CD4-positive, alpha-beta T cell treated with Interleukin-10 for 1 hour (primary cell): ENCODE data around the gene CPZ.

Experiments used
- DNase-seq: peaks from one replicate; pipeline ENCODE4 v3.0.0-alpha.2; 2020

CPZ gene

DNA sequence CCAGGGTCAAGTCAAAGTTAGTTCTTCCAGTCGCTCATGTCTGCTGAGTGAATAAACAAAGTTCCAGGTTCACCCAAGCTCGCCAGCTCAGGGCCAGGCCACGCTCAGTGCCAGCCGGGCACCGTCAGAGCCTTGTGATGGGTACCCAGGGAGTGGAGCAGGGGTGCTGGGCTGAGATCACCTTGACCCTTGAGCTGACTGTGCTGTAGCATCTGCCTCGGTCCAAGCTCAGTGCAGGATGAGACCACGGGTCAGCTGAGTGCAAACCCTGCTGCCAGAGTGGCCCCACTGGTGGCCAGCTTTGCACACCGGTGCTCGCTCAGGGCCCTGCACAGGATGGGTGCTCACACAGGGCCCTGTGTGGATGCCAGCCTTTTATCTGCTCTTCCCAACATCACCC lies 4.3 kb downstream of the CPZ start:
- DNase-seq: no peak

DNA sequence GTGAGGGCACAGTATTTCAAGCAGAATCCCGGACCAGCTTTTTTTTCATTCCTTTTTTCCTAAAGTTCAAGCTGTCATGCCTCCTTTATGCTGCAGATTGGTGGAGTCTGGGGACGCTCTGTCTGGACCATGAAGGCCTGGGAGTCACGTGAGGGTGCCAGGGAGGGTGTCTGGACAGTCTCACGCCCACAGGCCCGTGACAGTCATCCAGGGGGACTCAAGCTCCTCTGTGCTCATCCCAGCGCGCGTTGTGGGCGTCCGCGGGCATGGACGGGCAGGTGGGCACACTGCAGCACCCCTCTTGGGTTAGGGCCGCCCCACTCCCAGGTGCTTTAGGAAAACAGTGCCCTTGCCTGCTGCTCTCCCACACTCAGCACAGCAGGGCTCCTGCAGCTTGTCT lies 4.8 kb downstream of the CPZ start:
- no peak for DNase-seq

DNA sequence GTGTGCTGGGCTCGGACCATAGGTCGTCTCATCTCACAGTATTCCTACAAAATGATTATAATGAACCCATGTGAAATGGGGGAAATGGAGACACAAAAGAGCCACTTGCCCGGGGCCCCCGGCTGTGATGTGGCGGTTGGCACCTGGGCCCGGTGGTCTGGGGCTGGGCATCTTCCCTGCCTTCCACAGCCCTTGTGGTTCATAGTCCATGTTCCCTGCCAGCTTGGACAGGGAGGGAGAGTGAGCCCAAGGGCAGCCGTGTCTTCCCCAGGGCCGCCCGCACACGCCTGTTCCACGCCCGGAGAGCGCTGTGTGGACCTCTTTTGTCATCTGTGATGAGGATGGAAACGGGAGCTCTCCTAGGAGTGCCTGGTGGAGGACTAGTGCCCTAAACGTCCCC lies 5.2 kb downstream of the CPZ start:
- DNase-seq: no peak

DNA sequence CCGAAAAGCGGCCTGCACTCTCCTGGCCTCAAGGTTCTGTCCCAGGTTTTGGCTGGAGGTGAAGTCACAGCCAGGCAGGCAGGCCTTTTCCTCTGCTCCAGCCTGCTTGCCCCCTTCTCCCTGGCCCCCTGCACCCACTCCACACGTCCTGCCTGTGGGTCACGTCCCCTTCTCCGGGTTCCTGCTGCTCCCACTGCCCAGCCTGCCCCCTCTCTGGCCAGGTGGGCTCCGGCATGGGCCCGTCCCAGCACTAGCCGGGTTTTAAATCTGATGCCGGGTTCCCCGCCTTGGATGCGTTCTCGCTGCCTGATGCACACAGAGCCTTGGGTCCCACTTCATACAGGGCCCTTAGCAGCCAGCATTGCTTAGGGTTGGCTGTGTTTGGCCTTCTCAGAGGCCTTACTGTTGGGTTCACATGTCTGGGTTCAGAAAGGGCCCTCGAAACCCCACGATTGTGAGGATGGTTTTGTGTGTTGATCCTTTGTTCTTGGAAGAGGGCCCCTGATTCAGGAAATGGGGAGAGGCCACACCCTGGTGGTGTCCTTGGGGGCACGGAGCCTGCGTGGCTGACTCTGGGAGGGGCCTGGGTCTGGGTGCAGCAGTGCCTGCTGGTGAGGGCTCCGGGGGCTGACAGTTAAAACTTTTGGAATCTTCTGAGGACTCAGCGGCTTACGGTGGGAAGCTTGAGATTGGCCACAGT lies 6.0 kb downstream of the CPZ start:
- DNase-seq: no peak

DNA sequence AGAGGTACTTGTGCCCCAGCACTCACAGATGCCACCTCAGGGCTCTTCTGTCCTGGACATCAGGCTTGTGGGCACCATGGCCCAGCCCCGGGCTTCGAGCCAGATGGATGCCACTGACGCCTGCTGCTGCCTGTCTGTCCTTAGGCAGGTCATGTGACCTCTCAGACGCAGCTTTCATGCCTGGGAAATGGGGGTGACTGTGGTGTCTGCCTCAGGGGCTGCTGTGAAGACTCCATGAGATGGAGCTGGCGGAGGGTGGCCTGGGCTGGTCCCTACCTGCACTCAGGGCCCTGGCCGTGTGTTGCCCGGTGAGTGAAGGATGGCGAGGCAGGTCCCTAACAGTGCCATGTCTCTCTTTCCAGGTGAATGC lies 6.5 kb downstream of the CPZ start:
- no peak for DNase-seq

DNA sequence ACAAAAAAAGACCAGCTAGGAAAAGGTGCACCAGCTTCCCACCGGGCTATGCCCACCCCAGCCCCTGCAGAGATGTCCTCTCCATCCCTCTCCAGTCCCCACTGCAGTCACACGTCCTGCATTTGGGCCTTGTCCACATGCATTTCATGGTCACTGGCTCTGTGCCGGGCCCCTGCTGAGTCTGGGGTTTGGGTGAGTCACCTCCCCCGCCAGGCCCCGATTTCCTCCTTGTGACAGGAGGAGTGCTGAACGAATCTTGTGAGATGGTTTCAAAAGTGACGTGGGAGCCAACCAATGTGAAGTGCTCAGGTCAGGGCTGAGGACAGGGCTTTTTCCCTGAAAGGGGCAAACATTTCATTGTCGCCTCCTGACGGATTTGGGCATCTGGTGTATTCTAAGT lies 7.1 kb downstream of the CPZ start:
- DNase-seq: no peak

DNA sequence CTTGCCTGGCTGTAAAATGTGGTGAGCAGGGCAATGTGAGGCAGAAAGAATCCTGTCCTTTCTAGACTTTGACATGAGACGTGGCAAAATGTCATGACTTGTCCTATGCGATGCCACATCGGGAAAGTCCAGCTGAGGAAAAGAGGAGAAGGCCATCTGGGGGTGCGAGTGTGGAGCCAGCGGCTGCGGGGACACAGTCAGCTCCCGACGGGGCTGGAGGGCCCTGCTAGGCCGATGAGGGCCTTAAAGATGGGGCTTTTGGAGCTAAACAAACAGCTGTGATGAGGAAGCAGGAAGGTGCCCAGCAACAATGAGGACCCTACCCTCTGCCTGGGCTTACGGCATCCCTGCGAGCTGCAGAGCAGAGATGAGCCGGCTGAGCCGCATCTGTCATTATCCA lies 7.7 kb downstream of the CPZ start:
- no peak for DNase-seq

DNA sequence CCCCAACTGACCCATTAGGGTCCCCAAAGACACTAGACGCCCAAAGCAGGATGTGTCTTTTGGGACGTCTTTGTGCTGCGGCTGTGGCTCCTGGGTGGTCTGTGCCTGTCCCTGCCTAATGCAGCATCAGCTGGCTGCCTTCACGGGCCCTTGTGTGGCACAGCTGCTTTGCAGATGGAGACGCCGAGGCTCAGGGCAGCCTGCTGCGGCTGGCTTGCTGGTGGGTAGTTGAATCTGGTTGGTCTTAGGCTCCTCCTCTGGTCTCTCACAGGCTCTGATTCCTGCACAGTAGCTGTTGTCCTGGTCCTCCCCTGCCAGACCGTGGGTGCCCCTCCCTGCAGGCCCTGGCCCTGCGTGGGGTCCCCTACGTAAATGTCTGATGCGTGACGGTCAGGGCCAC lies 8.1 kb downstream of the CPZ start:
- no peak for DNase-seq

DNA sequence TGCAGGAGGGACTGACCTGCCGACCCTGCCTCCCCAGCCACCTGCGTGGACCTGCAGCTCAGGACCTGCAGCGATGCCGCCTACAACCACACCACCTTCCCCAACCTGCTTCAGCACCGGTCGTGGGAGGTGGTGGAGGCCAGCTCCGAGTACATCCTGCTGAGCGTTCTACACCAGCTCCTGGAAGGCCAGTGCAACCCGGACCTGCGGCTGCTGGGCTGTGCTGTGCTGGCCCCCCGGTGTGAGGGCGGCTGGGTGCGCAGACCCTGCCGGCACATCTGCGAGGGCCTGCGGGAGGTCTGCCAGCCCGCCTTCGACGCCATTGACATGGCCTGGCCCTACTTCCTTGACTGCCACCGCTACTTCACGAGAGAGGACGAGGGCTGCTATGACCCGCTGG lies 8.5 kb downstream of the CPZ start:
- no peak for DNase-seq

DNA sequence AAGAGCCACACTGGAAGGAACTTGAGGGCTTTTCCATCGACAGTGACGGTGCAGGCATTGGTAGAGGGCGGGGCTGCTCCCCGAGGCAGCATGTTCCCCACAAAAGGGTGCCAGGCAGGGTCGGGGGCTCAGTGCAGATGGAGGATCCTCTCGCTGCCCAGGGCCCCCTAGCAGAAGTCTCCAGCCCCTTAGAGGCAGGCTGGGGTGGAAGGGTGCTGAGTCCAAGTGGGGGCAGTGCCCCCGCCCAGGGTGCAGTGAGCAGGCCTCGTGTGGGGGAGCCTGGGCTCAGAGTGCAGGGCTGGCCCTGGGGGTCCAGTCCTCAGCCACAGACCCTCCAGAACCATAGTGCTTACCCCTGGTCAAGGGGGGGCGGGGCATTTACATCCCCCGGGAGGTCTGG lies 9.0 kb downstream of the CPZ start:
- DNase-seq: no peak

DNA sequence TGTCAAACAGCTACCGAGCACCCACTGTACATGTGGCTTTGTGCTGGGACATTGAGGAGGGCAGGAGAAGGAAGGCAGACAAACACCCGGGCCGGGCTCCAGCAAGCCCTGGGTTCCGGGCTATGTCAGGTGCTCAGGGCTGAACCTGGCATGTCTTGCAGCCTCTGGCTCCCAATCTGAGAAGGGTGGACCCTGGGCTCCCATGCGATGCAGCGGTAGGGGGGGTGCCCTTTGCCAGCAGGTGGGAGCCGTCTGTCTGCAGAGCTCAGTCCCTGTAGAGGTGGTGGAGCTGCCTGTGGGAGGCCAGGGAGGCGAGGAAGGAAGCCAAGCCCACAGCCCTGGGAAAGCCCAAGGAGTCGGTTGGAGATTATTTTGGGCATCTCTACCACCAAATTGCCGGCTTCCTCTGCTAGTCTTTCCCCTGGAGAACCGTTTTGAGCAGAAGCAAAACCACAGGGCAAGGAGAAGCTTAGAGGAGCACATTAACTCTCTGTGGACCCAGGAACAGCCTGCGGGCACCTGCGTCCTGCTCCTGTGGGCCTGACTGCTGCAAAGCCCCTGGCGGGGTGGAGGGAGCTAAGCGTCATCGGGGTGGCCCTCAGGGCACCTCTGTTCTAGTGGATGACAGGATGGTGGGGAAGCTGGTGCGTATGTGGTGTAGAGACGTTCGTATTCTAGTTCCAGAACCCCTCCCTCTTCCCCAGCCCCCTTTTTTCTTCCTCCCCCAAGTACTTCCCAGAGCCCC lies 10.3 kb downstream of the CPZ start:
- no peak for DNase-seq

DNA sequence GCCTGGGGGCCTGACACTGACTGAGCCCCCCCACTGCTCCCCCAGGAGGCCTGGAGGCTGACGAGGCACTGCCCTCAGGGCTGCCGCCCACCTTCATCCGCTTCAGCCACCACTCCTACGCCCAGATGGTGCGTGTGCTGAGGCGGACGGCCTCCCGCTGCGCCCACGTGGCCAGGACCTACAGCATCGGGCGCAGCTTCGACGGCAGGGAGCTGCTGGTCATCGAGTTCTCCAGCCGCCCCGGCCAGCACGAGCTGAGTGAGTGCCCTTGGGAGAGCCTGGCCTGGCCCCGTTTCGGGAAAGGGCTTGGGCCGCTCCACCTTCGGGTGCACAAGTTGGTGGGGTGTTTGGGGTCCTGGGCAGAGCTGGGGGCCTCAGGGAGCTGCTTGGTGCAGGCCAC lies 11.4 kb downstream of the CPZ start:
- no peak for DNase-seq

DNA sequence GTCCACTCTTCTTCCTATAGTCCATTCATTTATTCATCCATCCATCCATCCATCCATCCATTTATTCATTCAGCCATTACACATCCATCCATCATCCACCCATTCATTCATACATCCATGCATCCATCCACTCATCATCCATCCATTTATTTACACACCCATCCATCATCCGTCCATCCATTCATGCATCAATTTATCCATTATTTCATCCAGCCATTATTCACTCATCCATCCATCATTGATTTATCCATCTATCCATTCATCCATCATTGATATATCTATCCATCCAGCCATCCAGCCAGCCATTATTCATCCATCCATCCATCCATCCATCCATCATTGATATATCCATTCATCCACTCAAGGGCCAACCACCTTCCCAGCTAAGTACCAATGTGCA lies 12.7 kb downstream of the CPZ start:
- no peak for DNase-seq

DNA sequence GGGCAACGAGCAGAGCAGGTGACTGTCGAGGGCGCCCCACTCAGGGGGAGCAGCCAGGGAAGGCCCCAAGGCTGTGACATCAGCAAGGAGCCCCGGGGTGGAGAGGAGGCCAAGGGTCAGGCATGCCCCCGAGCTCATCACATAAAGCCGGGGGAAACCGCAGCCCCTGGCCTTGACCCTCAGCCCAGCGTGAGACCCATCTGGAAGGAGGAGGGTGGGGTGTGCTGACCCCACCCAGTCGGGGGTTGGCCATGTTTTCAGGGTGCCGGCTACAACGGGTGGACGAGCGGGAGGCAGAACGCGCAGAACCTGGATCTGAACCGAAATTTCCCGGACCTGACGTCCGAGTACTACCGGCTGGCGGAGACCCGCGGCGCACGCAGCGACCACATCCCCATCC lies 13.9 kb downstream of the CPZ start:
- DNase-seq: no peak

DNA sequence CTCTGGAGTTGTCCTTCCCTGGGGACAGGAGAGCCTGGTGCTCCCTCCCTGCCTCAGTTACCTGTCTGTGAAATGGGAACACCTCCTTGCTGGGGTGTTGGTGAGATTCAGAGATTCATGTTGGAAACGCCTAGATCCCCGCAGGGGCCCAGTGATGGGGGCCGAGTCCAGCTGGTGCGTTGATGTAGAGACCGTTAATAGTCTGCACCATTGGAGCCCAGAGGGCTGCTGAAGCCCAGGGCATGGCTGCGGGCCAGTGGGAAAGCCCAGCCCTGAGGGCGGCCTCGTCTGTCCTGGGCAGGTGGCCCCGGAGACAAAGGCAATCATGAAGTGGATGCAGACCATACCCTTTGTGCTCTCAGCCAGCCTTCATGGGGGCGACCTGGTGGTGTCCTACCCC lies 14.4 kb downstream of the CPZ start:
- DNase-seq: no peak

DNA sequence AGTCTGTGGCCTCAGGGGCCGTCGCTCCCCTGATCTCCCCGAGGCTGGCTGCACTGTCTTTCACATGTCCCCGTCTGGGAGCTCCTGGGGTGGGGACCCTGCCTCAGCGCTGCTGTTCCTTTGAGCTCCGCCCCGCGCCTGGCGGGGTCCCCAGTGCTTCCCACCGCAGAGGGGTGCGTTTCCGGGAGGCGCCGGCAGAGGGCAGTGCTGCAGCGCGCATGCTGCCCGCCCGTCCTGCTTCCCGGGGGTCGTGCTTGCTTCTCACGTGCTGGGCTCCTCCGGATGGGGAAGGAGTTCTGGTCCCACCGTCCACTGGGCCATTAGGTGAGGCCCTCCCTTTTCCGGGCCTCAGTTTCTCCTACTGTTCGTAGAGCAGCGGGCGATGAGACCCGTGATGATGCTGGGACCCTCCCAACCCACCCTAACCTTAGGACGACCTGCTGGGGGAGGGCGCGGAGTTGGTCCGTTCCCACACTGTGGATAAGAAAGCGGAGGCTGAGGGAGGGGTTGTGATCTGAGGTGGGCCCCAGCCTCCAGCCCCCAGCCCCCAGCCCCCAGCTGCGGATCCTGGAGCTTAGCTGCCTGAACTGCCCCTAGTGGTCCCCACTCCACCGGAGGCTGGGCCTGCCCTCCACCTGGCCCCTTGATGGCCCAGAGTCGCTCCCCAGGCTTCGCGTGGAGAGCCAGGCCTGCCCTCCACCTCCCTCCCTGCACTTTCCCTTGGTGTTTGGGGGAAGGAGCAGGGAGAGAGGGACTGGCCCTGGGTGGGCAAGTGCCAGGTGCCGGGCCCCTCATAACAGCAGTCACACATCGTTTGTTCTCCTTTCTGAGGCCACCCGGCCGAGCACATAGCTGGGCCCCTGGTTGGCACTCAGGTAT lies 15.3 kb downstream of the CPZ start:
- DNase-seq: peak; percentile 5

DNA sequence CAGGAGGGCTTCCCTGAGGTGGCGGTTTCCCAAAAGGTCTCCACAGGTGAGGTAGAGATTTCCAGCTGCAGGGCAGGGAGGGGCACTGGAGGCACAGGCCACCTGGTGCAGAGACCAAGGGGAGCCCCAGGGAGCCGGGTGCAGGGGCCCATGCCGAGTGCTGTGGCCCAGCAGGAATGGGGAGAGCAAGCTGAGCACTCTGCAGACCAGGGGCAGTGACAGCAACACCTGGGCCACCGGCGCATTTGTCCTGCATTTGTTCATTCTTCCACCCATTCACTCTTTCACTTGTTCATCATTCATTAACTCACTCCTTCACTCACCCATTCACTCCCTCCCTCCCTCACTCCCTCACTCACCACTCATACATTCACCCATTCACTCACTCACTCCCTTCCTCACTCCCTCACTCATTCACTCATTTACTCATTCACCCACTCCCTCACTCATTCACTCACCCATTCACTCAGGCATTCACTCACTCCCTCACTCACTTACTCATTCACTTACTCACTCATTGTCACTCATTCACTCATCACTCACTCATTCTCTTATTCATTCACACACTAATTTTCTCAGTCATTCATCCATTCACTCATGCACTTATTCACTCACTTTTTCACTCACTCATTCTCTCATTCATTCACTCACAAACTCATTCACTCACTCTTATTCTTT lies 16.3 kb downstream of the CPZ start:
- DNase-seq: no peak

DNA sequence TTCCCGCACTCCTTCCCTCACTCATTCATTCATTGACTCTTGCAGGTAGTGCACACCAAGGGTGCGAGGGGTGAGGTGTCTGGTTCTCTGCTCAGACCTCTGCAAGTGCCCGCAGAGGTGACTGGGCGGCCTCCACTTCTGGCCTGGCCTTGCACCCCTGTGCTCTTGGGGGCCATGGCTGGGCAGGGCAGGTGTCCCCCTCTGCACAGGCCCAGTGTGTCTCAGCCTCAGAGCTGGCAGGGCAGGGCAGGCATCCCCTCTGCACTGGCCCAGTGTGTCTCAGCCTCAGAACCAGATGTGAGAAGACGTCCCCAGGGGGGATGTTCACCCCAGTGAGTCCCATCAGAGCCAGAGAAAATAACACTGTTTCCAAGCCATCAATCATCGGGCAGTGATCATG lies 16.8 kb downstream of the CPZ start:
- no peak for DNase-seq

DNA sequence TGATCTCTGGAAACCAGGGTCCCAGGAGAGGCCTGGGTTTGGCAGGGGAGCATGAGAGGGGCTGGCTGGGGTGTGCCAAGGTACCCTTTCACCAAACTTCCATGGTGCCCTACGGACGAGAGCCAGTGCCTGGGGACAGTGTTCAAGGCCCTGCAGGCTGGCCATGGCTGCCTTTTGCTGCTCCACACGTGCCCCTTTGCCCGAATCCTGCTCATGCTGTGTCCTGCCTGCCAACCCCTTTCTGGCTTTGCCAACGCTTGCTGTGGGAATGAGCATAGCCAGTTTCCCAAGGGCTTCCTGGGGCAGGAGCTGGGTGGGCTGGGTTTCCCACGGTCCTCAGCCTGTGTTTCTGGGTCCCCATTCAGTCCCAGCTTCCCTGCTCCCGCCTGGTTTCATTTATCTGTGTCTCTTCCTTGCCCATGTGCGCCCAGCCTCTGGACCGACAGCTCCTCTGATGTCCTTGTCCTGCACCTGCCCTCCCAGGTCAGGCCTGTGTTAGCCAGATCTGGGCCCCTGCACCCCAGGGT lies 17.3 kb downstream of the CPZ start:
- no peak for DNase-seq

DNA sequence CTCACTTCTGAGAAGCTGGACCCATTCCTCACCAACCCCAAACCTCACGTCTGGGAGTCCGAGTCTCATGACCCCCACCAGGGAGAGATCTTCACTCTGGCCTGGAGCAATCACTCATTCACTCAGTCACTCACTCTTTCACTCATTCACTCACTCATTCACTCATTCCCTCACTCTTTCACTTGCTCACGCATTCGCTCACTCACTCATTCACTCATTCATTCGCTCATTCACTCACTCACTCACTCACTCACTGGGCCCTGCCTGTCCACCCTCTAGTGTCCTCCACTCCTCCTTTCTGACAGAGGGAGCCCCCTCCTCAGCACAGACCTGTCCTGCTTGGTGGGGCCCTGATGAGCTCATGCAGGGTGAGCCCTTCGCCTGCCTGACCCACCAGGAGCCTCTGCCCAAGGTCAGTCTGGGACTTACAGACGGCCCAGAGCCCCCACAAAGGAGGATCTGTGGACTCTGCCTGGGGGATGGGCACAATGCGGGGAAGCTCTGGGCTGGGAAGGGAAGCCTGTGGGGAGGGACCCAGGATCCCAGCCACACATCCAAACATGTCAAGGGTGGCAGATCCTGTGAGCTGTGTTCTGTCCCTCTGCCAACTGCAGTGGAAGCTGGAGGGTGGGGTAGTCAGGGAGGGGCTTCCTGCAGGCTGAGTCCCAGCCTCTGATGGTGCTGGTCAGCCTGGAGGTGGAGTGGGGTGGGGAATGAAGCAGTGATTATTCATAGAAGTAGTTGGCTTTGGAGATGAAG lies 18.5 kb downstream of the CPZ start:
- no peak for DNase-seq

DNA sequence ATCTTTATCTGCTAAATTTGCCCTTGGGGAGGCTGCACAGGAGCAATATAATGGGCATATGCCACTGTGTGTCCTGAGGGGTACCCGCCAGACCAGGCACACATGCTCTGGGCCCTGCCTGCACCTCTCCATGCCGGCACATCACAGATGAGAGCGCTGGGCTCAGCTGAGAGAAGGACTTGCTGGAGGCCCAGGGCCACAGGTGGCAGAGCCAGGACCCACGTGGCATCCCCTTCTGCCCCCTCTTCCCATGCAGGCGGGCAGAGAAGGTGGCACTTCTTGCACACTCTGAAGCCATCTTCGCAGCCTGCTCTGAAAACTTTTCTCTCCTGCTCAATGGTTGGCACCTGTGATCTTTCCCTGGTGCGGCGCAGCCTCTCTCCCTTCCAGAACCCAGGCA lies 20.1 kb downstream of the CPZ start:
- no peak for DNase-seq
